Panc1 (cell line): ENCODE results near the gene AS3MT. TPM values are rescaled to one million over a fixed set of nuclear protein-coding genes. Genes with fewer than 3 reads are reported as not detected.

ENCODE experiments used
- ATAC-seq: fragments of 200-7000 bp; cut with Tn5 transposase; 2 replicates; pipeline ENCODE4 v1.9.1; 2020; ENCODE audit warnings: mild to moderate bottlenecking, moderate library complexity
- BruUV-seq: library from RNA; stranded (reverse); fragments of 400-500 nt; replicated peaks from 2 replicates; lab custom pipeline; 2021; lab: Mats Ljungman, UMichigan
- CTCF ChIA-PET: fragments of 300-600 bp; sonication (Branson Sonifier 250); formaldehyde crosslinking; loops from one replicate; lab custom pipeline; 2022; ENCODE audit warnings: antibody characterized with exemption; lab: Charles Lee
- POLR2A ChIA-PET: fragments of 300-600 bp; sonication (Branson Sonifier 250); formaldehyde crosslinking; loops from one replicate; lab custom pipeline; 2022; ENCODE audit warnings: antibody characterized with exemption; lab: Charles Lee
- DNase-seq: peaks from one replicate; pipeline ENCODE4 v3.0.0-alpha.2; 2010; ENCODE audit warnings: low read depth, low spot score
- H3K27ac ChIP-seq: 2 replicates; pipeline ENCODE4 v1.5.1; 2011; ENCODE audit warnings: mild to moderate bottlenecking, low read length, inconsistent platforms
- H3K27me3 ChIP-seq: fragments of 200-500 bp; sonication (Bioruptor generic); 2 replicates; pipeline ENCODE4 v1.6.0; 2014; ENCODE audit warnings: low read length, inconsistent platforms; ENCODE audit not compliant: control insufficient read depth, insufficient read depth
- H3K36me3 ChIP-seq: fragments of 200-500 bp; sonication (Bioruptor generic); 2 replicates; pipeline ENCODE4 v1.5.1; 2014; ENCODE audit warnings: inconsistent platforms, mild to moderate bottlenecking, low read length, moderate library complexity; ENCODE audit not compliant: control insufficient read depth, insufficient read depth
- H3K4me1 ChIP-seq: 2 replicates; pipeline ENCODE4 v1.5.1; 2011; ENCODE audit warnings: inconsistent platforms, mild to moderate bottlenecking, low read length, moderate library complexity; ENCODE audit not compliant: control insufficient read depth, insufficient read depth
- H3K4me3 ChIP-seq, 2 experiments: 2 replicates each; pipeline ENCODE4 v1.5.1; 2011 to 2012; ENCODE audit warnings: low read depth in 2 of 2, low read length in 2 of 2, mild to moderate bottlenecking in 2 of 2, inconsistent platforms in 1 of 2, moderate library complexity in 1 of 2
- H3K9me3 ChIP-seq: fragments of 200-500 bp; sonication (Bioruptor generic); 2 replicates; pipeline ENCODE4 v1.5.1; 2014; ENCODE audit warnings: low read depth, mild to moderate bottlenecking, inconsistent platforms, low read length, moderate library complexity; ENCODE audit not compliant: control insufficient read depth, insufficient read depth
- CTCF ChIP-seq: fragments of 450-650 bp; IDR thresholded peaks from 2 replicates; pipeline ENCODE4 v1.5.1; 2017; ENCODE audit warnings: mild to moderate bottlenecking
- POLR2AphosphoS5 ChIP-seq: IDR thresholded peaks from 2 replicates; pipeline ENCODE4 v1.6.1; 2012; ENCODE audit warnings: mild to moderate bottlenecking, low read depth, low read length, moderate library complexity
- REST ChIP-seq, 2 experiments: IDR thresholded peaks; 2 replicates each; pipeline ENCODE4 v1.6.1; 2011 to 2012; ENCODE audit warnings: low read depth in 2 of 2, control low read depth in 1 of 2, low read length in 1 of 2, mild to moderate bottlenecking in 1 of 2, moderate library complexity in 1 of 2; ENCODE audit not compliant: insufficient read depth in 1 of 2
- SIN3A ChIP-seq: IDR thresholded peaks from 2 replicates; pipeline ENCODE4 v1.6.1; 2012; ENCODE audit warnings: low read depth, mild to moderate bottlenecking, low read length, moderate library complexity, borderline replicate concordance; ENCODE audit not compliant: insufficient read depth
- TCF7L2 ChIP-seq: IDR thresholded peaks from 2 replicates; pipeline ENCODE4 v1.6.1; 2011; ENCODE audit warnings: mild to moderate bottlenecking, low read depth, low read length, inconsistent platforms
- in situ Hi-C: cut with HindIII; loops from 2 replicates; pipeline ENCODE4 v1.10.0; 2016; ENCODE audit warnings: low sequenced_read_pairs, low pct_unique_long_range_greater_than_20kb
- intact Hi-C: fragments of 100-400 bp; cut with micrococcal nuclease; formaldehyde crosslinking; loops from one replicate; pipeline ENCODE4 v1.10.0; 2022; ENCODE audit not compliant: unreplicated experiment
- total RNA-seq: library from RNA; stranded (reverse); gene quantifications from one replicate; pipeline ENCODE4 v1.2.1, GENCODE V29; 2021; ENCODE audit not compliant: unreplicated experiment

AS3MT gene
- total RNA-seq, 1 experiment from 2014 or later, result 4.0 TPM

- H3K27ac ChIP-seq, result peak overlapping the region; percentile 81; the same call in 1 of the 2 replicates
- POLR2A ChIA-PET, result interaction anchor here (0.6 kb wide), 2 partner anchors 15 to 478 kb away, joined by 4 to 6 read pairs; no protein-coding TSS in a partner anchor
- H3K9me3 ChIP-seq, result no peaks in the 10 kb centered on the region
- peak overlapping the region; percentile 75 to 77 for H3K4me3 ChIP-seq
- intact Hi-C loops, result loop anchor here (1.0 kb wide), 1 partner anchor 152 kb away; no protein-coding TSS in a partner anchor
- TF ChIP-seq SIN3A (peak; percentile 94; the same call in 1 of the 2 replicates), CTCF (peak; percentile 100), TCF7L2 (no peak), POLR2AphosphoS5 (no peak), REST (IDR thresholded peaks at IDR 0.05; ENCODE audit: insufficient read depth in 1 of 2, low read depth in 2 of 2, low read length in 1 of 2) (no peak)
- in situ Hi-C loops, result no loop called here
- no peaks in the 10 kb centered on the region for H3K27me3 ChIP-seq
- no TSS peak for BruUV-seq
- H3K36me3 ChIP-seq, result peaks cover 2% of the 10 kb centered on the region; the same call in 1 of the 2 replicates
- CTCF ChIA-PET, result interaction anchor here (0.6 to 2.0 kb wide), 12 partner anchors 12 to 327 kb away, joined by 3 to 12 read pairs (median 4); no protein-coding TSS in a partner anchor
- DNase-seq (peak; percentile 35), ATAC-seq (peak; percentile 68)
- peaks cover 20% of the 10 kb centered on the region for H3K4me1 ChIP-seq
These were observed 48.2 kb downstream of the AS3MT start for GRCh38 chr10:102917314-102917961.

GRCh38 chr10:102917962-102918816 is 48.9 kb downstream of the AS3MT start, which contains the start of gene CNNM2:
Gene CNNM2 (plus strand): TSS chr10:102918294. CDS start chr10:102918481, 187 bp downstream.
- DNase-seq, result peak; percentile 99
- ChIA-PET POLR2A (interaction anchor here (0.6 kb wide), 4 partner anchors 11 to 97 kb away, joined by 3 to 4 read pairs (median 4); no protein-coding TSS in a partner anchor), CTCF (interaction anchor here (0.6 to 2.0 kb wide), 9 partner anchors 11 to 437 kb away, joined by 3 to 12 read pairs (median 3); no protein-coding TSS in a partner anchor)
- Histone ChIP-seq H3K27me3 (no peaks in the 10 kb centered on the region), H3K9me3 (no peaks in the 10 kb centered on the region), H3K27ac (peak within 1 kb of the TSS; percentile 81), H3K4me3 (peak within 1 kb of the TSS; percentile 75 to 77), H3K36me3 (peaks cover 2% of the 10 kb centered on the region; the same call in 1 of the 2 replicates), H3K4me1 (peaks cover 25% of the 10 kb centered on the region)
- no TSS peak for BruUV-seq
- ATAC-seq, result peak; percentile 92
- in situ Hi-C loops, result no loop called here
- peak; percentile 86; the same call in 1 of the 2 replicates for TF ChIP-seq SIN3A
- peak; percentile 91 for TF ChIP-seq TCF7L2
- no peak for TF ChIP-seq CTCF
- peak; percentile 52; the same call in 1 of the 2 replicates for TF ChIP-seq POLR2AphosphoS5
- TF ChIP-seq REST (IDR thresholded peaks at IDR 0.05; ENCODE audit: insufficient read depth in 1 of 2, low read depth in 2 of 2, low read length in 1 of 2), result no peak
- intact Hi-C loops, result loop anchor here (1.0 to 2.0 kb wide), 2 partner anchors 71 to 151 kb away; no protein-coding TSS in a partner anchor
